Measurements from ENCODE around the gene ATXN1.

Gene ATXN1

GRCh38 chr6:16761471-16762267 is 409 bp upstream of the ATXN1 start:
- DNase-seq, result peak; percentile 83

GRCh38 chr6:16759646-16760515 is 1.4 kb downstream of the ATXN1 start:
- DNase-seq, result peak; percentile 62

GRCh38 chr6:16759181-16759645 is 2.0 kb downstream of the ATXN1 start:
- DNase-seq, result no peak

- DNase-seq, result no peak
Observed at GRCh38 chr6:16758163-16758975, 2.9 kb downstream of the ATXN1 start.

- no peak for DNase-seq
Observed at GRCh38 chr6:16757332-16757731, 3.9 kb downstream of the ATXN1 start.

GRCh38 chr6:16756660-16757255 is 4.5 kb downstream of the ATXN1 start:
- no peak for DNase-seq

- no peak for DNase-seq
Observed at GRCh38 chr6:16755544-16755943, 5.7 kb downstream of the ATXN1 start.

- DNase-seq, result no peak
Observed at GRCh38 chr6:16754876-16755275, 6.4 kb downstream of the ATXN1 start.

- DNase-seq, result no peak
Observed at GRCh38 chr6:16754274-16754673, 7.0 kb downstream of the ATXN1 start.

- DNase-seq, result no peak
Observed at GRCh38 chr6:16753341-16753740, 7.9 kb downstream of the ATXN1 start.

- no peak for DNase-seq
Observed at GRCh38 chr6:16752206-16752866, 8.9 kb downstream of the ATXN1 start.

GRCh38 chr6:16751251-16751946 is 9.9 kb downstream of the ATXN1 start:
- no peak for DNase-seq

- no peak for DNase-seq
Observed at GRCh38 chr6:16750566-16750965, 10.7 kb downstream of the ATXN1 start.

- DNase-seq, result no peak
Observed at GRCh38 chr6:16749516-16750485, 11.5 kb downstream of the ATXN1 start.

- DNase-seq, result no peak
Observed at GRCh38 chr6:16748025-16748319, 13.3 kb downstream of the ATXN1 start.

GRCh38 chr6:16747232-16748024 is 13.8 kb downstream of the ATXN1 start:
- no peak for DNase-seq

- no peak for DNase-seq
Observed at GRCh38 chr6:16746812-16747211, 14.4 kb downstream of the ATXN1 start.

GRCh38 chr6:16746401-16746800 is 14.9 kb downstream of the ATXN1 start:
- no peak for DNase-seq

GRCh38 chr6:16743664-16744210 is 17.5 kb downstream of the ATXN1 start:
- DNase-seq, result no peak
